ENCODE data around the gene CITED2. TPM values are rescaled to one million over a fixed set of nuclear protein-coding genes. Genes with fewer than 3 reads are reported as not detected.

CITED2 gene
- polyA plus RNA-seq, 1 of the 3 experiments (the other 2 are of a cell fraction), result 173 TPM

DNA sequence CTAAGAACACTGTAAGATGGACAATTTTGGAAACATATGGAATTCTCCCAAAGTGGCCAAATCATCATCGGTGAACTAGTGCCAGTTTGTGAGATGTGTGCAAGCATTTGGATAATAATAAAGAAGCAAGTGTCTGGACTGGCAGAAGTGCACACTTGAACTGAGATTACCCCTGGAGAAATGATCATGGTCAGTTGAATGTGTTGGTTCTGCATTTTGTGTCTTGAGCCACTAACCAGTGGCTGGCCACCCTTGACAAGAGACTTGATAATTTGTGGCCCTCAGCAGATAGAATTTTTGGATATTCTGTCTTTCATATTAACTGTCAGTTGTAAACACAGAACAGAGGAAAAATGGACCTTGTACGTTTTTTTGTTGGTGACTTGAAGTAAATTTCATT lies 37.4 kb downstream of the CITED2 start:
- Histone ChIP-seq H3K9me2 (no peaks in the 10 kb centered on the region), H3K9ac (no peak overlapping the region), H3K79me2 (ENCODE audit: insufficient read depth) (no peaks in the 10 kb centered on the region), H3K9me3 (no peaks in the 10 kb centered on the region), H3K36me3 (replicated peaks in 1 of 2; ENCODE audit: control insufficient read depth in 1 of 2, insufficient read depth in 2 of 2, low read length in 1 of 2) (no peaks in the 10 kb centered on the region), H2AFZ (ENCODE audit: low read depth) (no peak overlapping the region), H3K4me2 (no peak overlapping the region), H3K4me1 (ENCODE audit: control insufficient read depth in 1 of 2, insufficient read depth in 2 of 2, low read depth in 1 of 2, low read length in 1 of 2) (peaks cover 0 to 7% of the 10 kb centered on the region in 2 experiments; a peak in 1 of 4 replicates), H3K27ac (ENCODE audit: low read depth in 2 of 2, low read length in 1 of 2) (no peak overlapping the region), H3K27me3 (ENCODE audit: insufficient read depth) (no peaks in the 10 kb centered on the region; the same call in 1 of the 2 replicates), H4K20me1 (ENCODE audit: insufficient read depth) (no peaks in the 10 kb centered on the region), H3K4me3 (ENCODE audit: low read depth in 2 of 2, low read length in 1 of 2) (no peak overlapping the region), H3F3A (replicated peaks; ENCODE audit: insufficient read depth) (peaks cover 7% of the 10 kb centered on the region)
- 42% methylated on average over 2 of the region's 2 CpGs for WGBS (ENCODE audit: low lambda C conversion rate)
- CTCF ChIA-PET, result no interaction called here
- DNase-seq, result no peak
- POLR2A ChIA-PET, result no interaction called here
- TF ChIP-seq, protein P1, sequence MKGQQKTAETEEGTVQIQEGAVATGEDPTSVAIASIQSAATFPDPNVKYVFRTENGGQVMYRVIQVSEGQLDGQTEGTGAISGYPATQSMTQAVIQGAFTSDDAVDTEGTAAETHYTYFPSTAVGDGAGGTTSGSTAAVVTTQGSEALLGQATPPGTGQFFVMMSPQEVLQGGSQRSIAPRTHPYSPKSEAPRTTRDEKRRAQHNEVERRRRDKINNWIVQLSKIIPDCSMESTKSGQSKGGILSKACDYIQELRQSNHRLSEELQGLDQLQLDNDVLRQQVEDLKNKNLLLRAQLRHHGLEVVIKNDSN (IDR thresholded peaks at IDR 0.05; ENCODE audit: borderline replicate concordance, low read depth), result no peak
- TF ChIP-seq, protein P2, sequence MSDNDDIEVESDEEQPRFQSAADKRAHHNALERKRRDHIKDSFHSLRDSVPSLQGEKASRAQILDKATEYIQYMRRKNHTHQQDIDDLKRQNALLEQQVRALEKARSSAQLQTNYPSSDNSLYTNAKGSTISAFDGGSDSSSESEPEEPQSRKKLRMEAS (IDR thresholded peaks at IDR 0.05; ENCODE audit: low read depth), result no peak

DNA sequence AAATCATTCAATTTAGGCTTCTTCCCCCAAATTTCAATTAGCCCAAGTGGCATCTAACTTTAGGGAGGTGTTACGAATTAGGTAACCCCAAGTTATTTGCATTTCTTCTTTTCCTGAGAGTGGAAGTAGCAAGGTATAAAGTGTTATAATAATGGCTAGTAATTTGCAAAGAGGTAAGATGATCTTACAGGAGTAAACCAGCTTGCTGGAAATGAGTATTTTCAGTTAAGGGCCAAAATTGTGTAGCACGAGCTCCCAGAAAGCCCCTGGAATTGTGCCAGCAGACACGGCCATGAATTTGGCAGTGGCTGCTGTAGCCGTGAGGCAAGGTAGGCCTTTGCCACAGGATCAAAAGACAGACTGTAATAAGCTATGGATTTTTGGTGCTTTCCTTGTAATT lies 38.0 kb downstream of the CITED2 start:
- no peak for DNase-seq
- no peak overlapping the region for H2AFZ ChIP-seq (ENCODE audit: low read depth)
- POLR2A ChIA-PET, result no interaction called here
- WGBS (ENCODE audit: low lambda C conversion rate), result 36% methylated on average over 4 of the region's 4 CpGs
- H3K36me3 ChIP-seq (replicated peaks in 1 of 2; ENCODE audit: control insufficient read depth in 1 of 2, insufficient read depth in 2 of 2, low read length in 1 of 2), result no peaks in the 10 kb centered on the region
- H3K79me2 ChIP-seq (ENCODE audit: insufficient read depth), result no peaks in the 10 kb centered on the region
- no peaks in the 10 kb centered on the region; the same call in 1 of the 2 replicates for H3K27me3 ChIP-seq (ENCODE audit: insufficient read depth)
- no peaks in the 10 kb centered on the region for H3K9me3 ChIP-seq
- peaks cover 0 to 7% of the 10 kb centered on the region in 2 experiments; a peak in 1 of 4 replicates for H3K4me1 ChIP-seq (ENCODE audit: control insufficient read depth in 1 of 2, insufficient read depth in 2 of 2, low read depth in 1 of 2, low read length in 1 of 2)
- TF ChIP-seq SIN3A (IDR thresholded peaks at IDR 0.05; ENCODE audit: borderline replicate concordance, low read depth, low read length), result no peak
- TF ChIP-seq, protein P3, sequence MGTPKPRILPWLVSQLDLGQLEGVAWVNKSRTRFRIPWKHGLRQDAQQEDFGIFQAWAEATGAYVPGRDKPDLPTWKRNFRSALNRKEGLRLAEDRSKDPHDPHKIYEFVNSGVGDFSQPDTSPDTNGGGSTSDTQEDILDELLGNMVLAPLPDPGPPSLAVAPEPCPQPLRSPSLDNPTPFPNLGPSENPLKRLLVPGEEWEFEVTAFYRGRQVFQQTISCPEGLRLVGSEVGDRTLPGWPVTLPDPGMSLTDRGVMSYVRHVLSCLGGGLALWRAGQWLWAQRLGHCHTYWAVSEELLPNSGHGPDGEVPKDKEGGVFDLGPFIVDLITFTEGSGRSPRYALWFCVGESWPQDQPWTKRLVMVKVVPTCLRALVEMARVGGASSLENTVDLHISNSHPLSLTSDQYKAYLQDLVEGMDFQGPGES (IDR thresholded peaks at IDR 0.05; ENCODE audit: low read depth, low read length), result no peak
- TF ChIP-seq CHD2 (IDR thresholded peaks at IDR 0.05; ENCODE audit: low read length, partially characterized antibody), result no peak
- TF ChIP-seq ELF1 (IDR thresholded peaks at IDR 0.05), result no peak
- TF ChIP-seq MXI1 (IDR thresholded peaks at IDR 0.05; ENCODE audit: low read depth, low read length), result no peak
- TF ChIP-seq GATA2 (CRISPR knock-in tag; IDR thresholded peaks at IDR 0.05), result no peak
- TF ChIP-seq MEF2A (IDR thresholded peaks at IDR 0.05; ENCODE audit: borderline replicate concordance, low read depth), result no peak
- no peak for TF ChIP-seq YY1 (IDR thresholded peaks at IDR 0.05; ENCODE audit: low read depth)
- no peak for TF ChIP-seq SMC3 (IDR thresholded peaks at IDR 0.05; ENCODE audit: low read depth, low read length)
- TF ChIP-seq, protein P4, sequence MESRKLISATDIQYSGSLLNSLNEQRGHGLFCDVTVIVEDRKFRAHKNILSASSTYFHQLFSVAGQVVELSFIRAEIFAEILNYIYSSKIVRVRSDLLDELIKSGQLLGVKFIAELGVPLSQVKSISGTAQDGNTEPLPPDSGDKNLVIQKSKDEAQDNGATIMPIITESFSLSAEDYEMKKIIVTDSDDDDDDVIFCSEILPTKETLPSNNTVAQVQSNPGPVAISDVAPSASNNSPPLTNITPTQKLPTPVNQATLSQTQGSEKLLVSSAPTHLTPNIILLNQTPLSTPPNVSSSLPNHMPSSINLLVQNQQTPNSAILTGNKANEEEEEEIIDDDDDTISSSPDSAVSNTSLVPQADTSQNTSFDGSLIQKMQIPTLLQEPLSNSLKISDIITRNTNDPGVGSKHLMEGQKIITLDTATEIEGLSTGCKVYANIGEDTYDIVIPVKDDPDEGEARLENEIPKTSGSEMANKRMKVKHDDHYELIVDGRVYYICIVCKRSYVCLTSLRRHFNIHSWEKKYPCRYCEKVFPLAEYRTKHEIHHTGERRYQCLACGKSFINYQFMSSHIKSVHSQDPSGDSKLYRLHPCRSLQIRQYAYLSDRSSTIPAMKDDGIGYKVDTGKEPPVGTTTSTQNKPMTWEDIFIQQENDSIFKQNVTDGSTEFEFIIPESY (IDR thresholded peaks at IDR 0.05; ENCODE audit: borderline replicate concordance, low read depth), result no peak
- TF ChIP-seq, protein P5, sequence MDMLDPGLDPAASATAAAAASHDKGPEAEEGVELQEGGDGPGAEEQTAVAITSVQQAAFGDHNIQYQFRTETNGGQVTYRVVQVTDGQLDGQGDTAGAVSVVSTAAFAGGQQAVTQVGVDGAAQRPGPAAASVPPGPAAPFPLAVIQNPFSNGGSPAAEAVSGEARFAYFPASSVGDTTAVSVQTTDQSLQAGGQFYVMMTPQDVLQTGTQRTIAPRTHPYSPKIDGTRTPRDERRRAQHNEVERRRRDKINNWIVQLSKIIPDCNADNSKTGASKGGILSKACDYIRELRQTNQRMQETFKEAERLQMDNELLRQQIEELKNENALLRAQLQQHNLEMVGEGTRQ (IDR thresholded peaks at IDR 0.05; ENCODE audit: borderline replicate concordance, low read depth, low read length), result no peak
- TF ChIP-seq JUND (IDR thresholded peaks at IDR 0.05), result no peak
- TF ChIP-seq TCF12 (IDR thresholded peaks at IDR 0.05), result no peak
- TF ChIP-seq FOSL2 (IDR thresholded peaks at IDR 0.05; ENCODE audit: borderline replicate concordance, low read depth), result no peak
- no peak for TF ChIP-seq EZH2phosphoT487 (IDR thresholded peaks at IDR 0.05; ENCODE audit: borderline replicate concordance, low read depth)
- TF ChIP-seq RAD21 (IDR thresholded peaks at IDR 0.05; ENCODE audit: low read length), result no peak
- no peak for TF ChIP-seq RCOR1 (IDR thresholded peaks at IDR 0.05; ENCODE audit: low read length)
- CTCF ChIA-PET, result no interaction called here
- H4K20me1 ChIP-seq (ENCODE audit: insufficient read depth), result no peaks in the 10 kb centered on the region
- no peak overlapping the region for H3K27ac ChIP-seq (ENCODE audit: low read depth in 2 of 2, low read length in 1 of 2)
- H3K9ac ChIP-seq, result no peak overlapping the region
- H3F3A ChIP-seq (replicated peaks; ENCODE audit: insufficient read depth), result peaks cover 7% of the 10 kb centered on the region
- H3K4me2 ChIP-seq, result no peak overlapping the region
- no peak overlapping the region for H3K4me3 ChIP-seq (ENCODE audit: low read depth in 2 of 2, low read length in 1 of 2)
- no peaks in the 10 kb centered on the region for H3K9me2 ChIP-seq
